Measurements from ENCODE around the gene PPT2.

PPT2 gene

GRCh38 chr6:32163559-32164258, 9.8 kb downstream of the PPT2 start:
- no peak overlapping the region for H3K4me3 ChIP-seq (ENCODE audit: control insufficient read depth, low read depth, low read length)
- no peak for DNase-seq (ENCODE audit: low read depth)
- no peak for TF ChIP-seq CTCF (IDR thresholded peaks at IDR 0.05; ENCODE audit: control insufficient read depth, insufficient read depth, low read depth, low read length, missing control alignments)

GRCh38 chr6:32164295-32164694, 10.4 kb downstream of the PPT2 start, which contains the start of gene EGFL8:
TSS of gene EGFL8 (plus strand) at chr6:32164595. CDS start at chr6:32166166, 1,571 bp downstream.
- DNase-seq (ENCODE audit: low read depth): no peak
- H3K4me3 ChIP-seq (ENCODE audit: control insufficient read depth, low read depth, low read length): no peak within 1 kb of the TSS
- no peak for TF ChIP-seq CTCF (IDR thresholded peaks at IDR 0.05; ENCODE audit: control insufficient read depth, insufficient read depth, low read depth, low read length, missing control alignments)

- H3K4me3 ChIP-seq (ENCODE audit: control insufficient read depth, low read depth, low read length): no peak overlapping the region
- no peak for TF ChIP-seq CTCF (IDR thresholded peaks at IDR 0.05; ENCODE audit: control insufficient read depth, insufficient read depth, low read depth, low read length, missing control alignments)
- DNase-seq (ENCODE audit: low read depth): no peak
Measured at GRCh38 chr6:32166411-32167061, 12.6 kb downstream of the PPT2 start.

GRCh38 chr6:32167154-32167760, 13.3 kb downstream of the PPT2 start:
- TF ChIP-seq CTCF (IDR thresholded peaks at IDR 0.05; ENCODE audit: control insufficient read depth, insufficient read depth, low read depth, low read length, missing control alignments): no peak
- H3K4me3 ChIP-seq (ENCODE audit: control insufficient read depth, low read depth, low read length): no peak overlapping the region
- no peak for DNase-seq (ENCODE audit: low read depth)

GRCh38 chr6:32167761-32168262, 13.9 kb downstream of the PPT2 start:
- H3K4me3 ChIP-seq (ENCODE audit: control insufficient read depth, low read depth, low read length): no peak overlapping the region
- TF ChIP-seq CTCF (IDR thresholded peaks at IDR 0.05; ENCODE audit: control insufficient read depth, insufficient read depth, low read depth, low read length, missing control alignments): no peak
- no peak for DNase-seq (ENCODE audit: low read depth)

- no peak for DNase-seq (ENCODE audit: low read depth)
- TF ChIP-seq CTCF (IDR thresholded peaks at IDR 0.05; ENCODE audit: control insufficient read depth, insufficient read depth, low read depth, low read length, missing control alignments): no peak
Measured at GRCh38 chr6:32168350-32168749, 14.4 kb downstream of the PPT2 start.

More at GRCh38 chr6:32168350-32168749, 14.4 kb downstream of the PPT2 start:
- H3K4me3 ChIP-seq (ENCODE audit: control insufficient read depth, low read depth, low read length): no peak overlapping the region

All from AG09309 (cell line).